ENCODE data around the gene SGMS1. TPM values are rescaled to one million over a fixed set of nuclear protein-coding genes. Genes with fewer than 3 reads are reported as not detected.

SGMS1 gene
- total RNA-seq, 1 experiment from 2014 or later, result 20.4 TPM

- Histone ChIP-seq H2BK120ac (ENCODE audit: low read depth, low read length, poor library complexity, severe bottlenecking) (no peak overlapping the region), H3K23ac (ENCODE audit: insufficient read length, low read depth, low read length) (no peak overlapping the region), H3K4me1 (ENCODE audit: insufficient read depth, low read length) (no peaks in the 10 kb centered on the region), H2BK20ac (ENCODE audit: low read depth, low read length, poor library complexity, severe bottlenecking) (no peak overlapping the region), H4K5ac (ENCODE audit: insufficient read length, low read depth, low read length) (no peak overlapping the region), H4K20me1 (ENCODE audit: control insufficient read depth, insufficient read depth, insufficient read length) (no peaks in the 10 kb centered on the region), H3K14ac (ENCODE audit: insufficient read depth, low read length) (no peak overlapping the region), H3K4ac (ENCODE audit: low read depth, low read length) (no peak overlapping the region), H4K91ac (ENCODE audit: insufficient read length, low read depth, low read length) (no peak overlapping the region), H3K27me3 (ENCODE audit: insufficient read depth, low read length) (no peaks in the 10 kb centered on the region), H3K56ac (ENCODE audit: insufficient read length, low read depth, low read length) (no peak overlapping the region), H2AFZ (ENCODE audit: low read length) (no peak overlapping the region), H2BK15ac (ENCODE audit: low read depth, low read length) (no peak overlapping the region), H3K79me1 (ENCODE audit: insufficient read depth, low read depth, low read length, poor library complexity, severe bottlenecking) (no peaks in the 10 kb centered on the region), H3K18ac (ENCODE audit: insufficient read length, low read depth, low read length) (no peak overlapping the region), H2BK12ac (ENCODE audit: insufficient read length, low read depth, low read length) (no peak overlapping the region), H3K23me2 (ENCODE audit: insufficient read length, low read depth, low read length, poor library complexity, severe bottlenecking) (no peaks in the 10 kb centered on the region), H3K27ac (ENCODE audit: insufficient read length, low read depth, low read length) (no peak overlapping the region), H3T11ph (ENCODE audit: low read length) (no peak overlapping the region), H2BK5ac (ENCODE audit: insufficient read length, low read length) (no peak overlapping the region), H2AK5ac (ENCODE audit: insufficient read length, low read length) (no peak overlapping the region), H3K79me2 (ENCODE audit: insufficient read depth, low read length) (no peaks in the 10 kb centered on the region), H4K8ac (replicated peaks; ENCODE audit: insufficient read length, low read depth, low read length) (no peak overlapping the region), H3K9me3 (ENCODE audit: control insufficient read depth, low read depth, low read length) (no peaks in the 10 kb centered on the region), H3K9ac (ENCODE audit: extremely low read depth, insufficient read length, low read length) (no peak overlapping the region), H3K4me2 (ENCODE audit: insufficient read depth, insufficient read length, low read length) (no peak overlapping the region)
- WGBS (ENCODE audit: extremely low coverage, insufficient read length, low lambda C conversion rate), result no CpG with 5 or more reads among the region's 3 CpGs
- Mint-ChIP-seq H3K27me3 (ENCODE audit: low read depth) (no peaks in the 10 kb centered on the region), H3K27ac (no peak overlapping the region), H3K36me3 (ENCODE audit: insufficient read depth in 1 of 3, low read depth in 3 of 3) (no peaks in the 10 kb centered on the region), H3K4me3 (no peak overlapping the region), H3K9me3 (no peaks in the 10 kb centered on the region), H3K4me1 (peaks cover 0 to 5% of the 10 kb centered on the region in 2 experiments; a peak in 3 of 4 replicates)
- no peak for DNase-seq
- TF ChIP-seq CTCF (conservative IDR thresholded peaks at IDR 0.05), result no peak
These were observed 26.7 kb upstream of the SGMS1 start for GRCh38 chr10:50650481-50650880.
